Lung (tissue), 12 donors: Measurements from ENCODE around the gene ARL16. TPM values are rescaled to one million over a fixed set of nuclear protein-coding genes. Genes with fewer than 3 reads are reported as not detected.

Source experiments
- ATAC-seq: fragments of 200-7000 bp; cut with Tn5 transposase; one replicate; pipeline ENCODE4 v1.9.1; 2020; ENCODE audit warnings: moderate number of reproducible peaks; ENCODE audit not compliant: insufficient read depth, low FRiP score
- DNase-seq, 3 donors: peaks; one replicate each; pipeline ENCODE4 v3.0.0-alpha.2; 2013 to 2017
- H3K27ac ChIP-seq, 2 donors: one replicate each; pipeline ENCODE4 v1.5.1; 2013; ENCODE audit warnings: mild to moderate bottlenecking in 2 of 2, moderate library complexity in 2 of 2, control low read depth in 1 of 2, inconsistent platforms in 1 of 2, low read depth in 1 of 2, low read length in 1 of 2
- H3K27me3 ChIP-seq, 3 donors: one replicate each; pipeline ENCODE4 v1.5.1; 2013; ENCODE audit warnings: low read length in 2 of 3; ENCODE audit not compliant: control insufficient read depth in 3 of 3, insufficient read depth in 3 of 3
- H3K36me3 ChIP-seq, 4 donors: one replicate each; pipeline ENCODE4 v1.5.1; 2013; ENCODE audit warnings: low read length in 4 of 4, mild to moderate bottlenecking in 1 of 4, moderate library complexity in 1 of 4; ENCODE audit not compliant: control insufficient read depth in 4 of 4, insufficient read depth in 4 of 4
- H3K4me1 ChIP-seq, 5 donors: one replicate each; pipeline ENCODE4 v1.5.1; 2013; ENCODE audit warnings: low read length in 5 of 5, mild to moderate bottlenecking in 2 of 5, moderate library complexity in 1 of 5; ENCODE audit not compliant: control insufficient read depth in 5 of 5, insufficient read depth in 5 of 5
- H3K4me3 ChIP-seq: one replicate; pipeline ENCODE4 v1.5.1; 2013; ENCODE audit warnings: mild to moderate bottlenecking, control low read depth, moderate library complexity
- H3K9ac ChIP-seq, 2 donors: one replicate each; pipeline ENCODE4 v1.5.1; 2013; ENCODE audit warnings: low read length in 2 of 2, control low read depth in 1 of 2; ENCODE audit not compliant: insufficient read depth in 1 of 2
- H3K9me3 ChIP-seq, 4 donors: one replicate each; pipeline ENCODE4 v1.5.1; 2013; ENCODE audit warnings: low read length in 3 of 4, mild to moderate bottlenecking in 1 of 4, moderate library complexity in 1 of 4; ENCODE audit not compliant: control insufficient read depth in 4 of 4, insufficient read depth in 3 of 4
- CTCF ChIP-seq: IDR thresholded peaks from 2 replicates; pipeline ENCODE4 v1.5.1; 2012; ENCODE audit warnings: mild to moderate bottlenecking; ENCODE audit errors: control extremely low read depth, extremely low read depth
- WGBS, 2 donors: extraction: QIAGEN DNeasy Blood & Tissue Kit; methylation state at CpG; one replicate each; pipeline ENCODE4 v1.1.7; 2013; 5-methylcytosine and 5-hydroxymethylcytosine counted together
- polyA plus RNA-seq, 2 donors: library from polyadenylated mRNA; stranded (reverse); fragments of 200-250 nt; gene quantifications; one replicate each; pipeline ENCODE4 v1.2.1, GENCODE V29; 2013
- total RNA-seq, 2 donors: library from RNA; depleted of rRNA in 1 of 2; stranded (reverse); fragments of >200 nt in 1 of 2; gene quantifications; one replicate each; pipeline ENCODE4 v1.2.1, GENCODE V29; 2014 to 2021
- donor health status: control.
- donor health status: control.
- donor health status: Bipolar disorder and iron deficiency.
- donor health status: healthy.
- donor health status: DM: yes; HTN: yes; CAD: no.

The ARL16 gene
- total and polyA plus RNA-seq, 4 donors: 27.4 to 59.5 (median 29.8) TPM

DNA sequence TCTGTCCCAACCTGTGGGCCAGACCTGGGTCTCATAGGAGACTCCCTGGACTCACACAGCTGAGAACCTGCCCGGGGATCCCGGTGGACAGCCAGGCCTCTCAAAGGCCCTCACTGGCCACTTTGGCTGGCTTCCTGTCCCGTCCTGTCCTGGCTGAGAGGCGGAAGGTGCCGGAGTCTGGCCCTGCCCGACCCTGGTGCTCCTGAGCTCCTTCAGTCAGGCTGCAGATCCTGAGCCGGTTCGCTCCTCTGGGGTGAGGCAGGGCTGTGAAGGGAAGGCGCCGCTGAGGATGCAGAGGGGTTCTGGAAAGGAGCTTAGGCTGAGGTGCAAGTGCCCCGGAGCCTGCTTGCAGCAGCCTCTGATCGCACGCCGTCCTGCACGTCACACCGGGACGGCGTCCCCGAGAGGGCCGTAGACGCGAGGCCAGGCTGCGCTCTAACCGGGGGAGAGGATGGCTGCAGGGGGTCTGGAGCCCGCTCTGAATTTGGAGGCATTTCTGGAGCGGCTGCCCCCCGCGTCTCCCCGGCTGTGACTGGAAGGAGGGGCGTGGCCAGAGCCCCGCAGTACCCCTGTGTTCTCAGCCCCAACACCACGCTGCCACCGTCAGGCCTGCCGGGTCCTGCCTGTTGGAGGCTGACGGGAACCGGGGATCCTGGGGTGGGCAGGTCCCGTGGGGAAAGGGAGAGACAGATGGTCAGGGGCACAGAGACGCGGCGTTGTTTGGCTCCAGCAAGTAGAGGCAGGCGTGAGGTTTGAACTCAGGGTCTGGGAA, 4.4 kb upstream of the ARL16 start:
- no peak for DNase-seq
- TF ChIP-seq CTCF: no peak
- 94% methylated on average over 40 to 41 of the region's 41 CpGs for WGBS, 2 donors
- Histone ChIP-seq H3K27ac (no peak overlapping the region), H3K9ac (no peak overlapping the region), H3K9me3 (no peaks in the 10 kb centered on the region), H3K4me1 (peaks cover 0 to 14% (median 5%) of the 10 kb centered on the region in 5 donors), H3K4me3 (no peak overlapping the region), H3K36me3 (peaks cover 8 to 65% (median 17%) of the 10 kb centered on the region in 4 donors), H3K27me3 (no peaks in the 10 kb centered on the region)
- ATAC-seq: no peak

DNA sequence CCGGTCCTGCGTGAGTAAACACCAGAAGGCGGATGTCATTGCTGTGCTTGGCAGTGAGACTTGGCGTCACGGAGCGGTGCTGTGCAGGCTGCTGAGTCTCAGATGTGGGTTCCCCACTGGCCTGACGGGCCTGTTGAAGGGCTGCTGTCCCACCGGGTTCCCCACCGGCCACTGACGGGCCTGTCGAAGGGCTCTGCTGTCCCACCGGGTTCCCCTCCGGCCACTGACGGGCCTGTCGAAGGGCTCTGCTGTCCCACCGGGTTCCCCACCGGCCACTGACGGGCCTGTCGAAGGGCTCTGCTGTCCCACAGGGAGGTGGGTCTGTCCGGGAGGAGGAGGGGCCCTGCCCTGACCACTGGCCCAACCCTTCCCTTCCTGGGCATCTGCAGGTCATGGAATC, 3.0 kb upstream of the ARL16 start:
- H3K4me1 ChIP-seq: peaks cover 0 to 23% (median 5%) of the 10 kb centered on the region in 5 donors
- no peaks in the 10 kb centered on the region for H3K9me3 ChIP-seq
- no peak overlapping the region for H3K9ac ChIP-seq
- H3K4me3 ChIP-seq: no peak overlapping the region
- peaks cover 5 to 55% (median 13%) of the 10 kb centered on the region in 4 donors for H3K36me3 ChIP-seq
- TF ChIP-seq CTCF: no peak
- DNase-seq: no peak
- H3K27ac ChIP-seq: no peak overlapping the region
- no peaks in the 10 kb centered on the region for H3K27me3 ChIP-seq
- 91 to 95% methylated on average over 20 of the region's 20 CpGs for WGBS, 2 donors
- no peak for ATAC-seq

- Histone ChIP-seq H3K4me3 (peak overlapping the region; percentile 88), H3K9me3 (no peaks in the 10 kb centered on the region), H3K27me3 (no peaks in the 10 kb centered on the region), H3K9ac (no peak overlapping the region), H3K4me1 (peaks cover 0 to 24% (median 5%) of the 10 kb centered on the region in 5 donors), H3K36me3 (peaks cover 5 to 48% (median 13%) of the 10 kb centered on the region in 4 donors), H3K27ac (no peak overlapping the region)
- WGBS, 2 donors: 73 to 89% methylated on average over 12 of the region's 12 CpGs
- ATAC-seq: no peak
- DNase-seq: no peak
- no peak for TF ChIP-seq CTCF
Measured at GRCh38 chr17:81685108-81685507, 1.5 kb upstream of the ARL16 start.
